ENCODE measurements around the gene MYO7A.

GRCh38 chr11:77223797-77224196, 95.8 kb downstream of the MYO7A start:
- TF ChIP-seq CREB1 (IDR thresholded peaks at IDR 0.05) (no peak), BCL11A (IDR thresholded peaks at IDR 0.05; ENCODE audit: low read depth in 2 of 2, low read length in 2 of 2) (no peak), CHD1 (IDR thresholded peaks at IDR 0.05; ENCODE audit: low read depth, low read length) (no peak), CTCF (IDR thresholded peaks at IDR 0.05; ENCODE audit: control extremely low read depth in 1 of 3, insufficient read depth in 1 of 3, low read depth in 1 of 3, low read length in 3 of 3) (no peak), POLR2A (IDR thresholded peaks at IDR 0.05; ENCODE audit: control extremely low read depth in 1 of 2, low read depth in 2 of 2, low read length in 2 of 2) (no peak), E2F6 (IDR thresholded peaks at IDR 0.05) (no peak), BRCA1 (IDR thresholded peaks at IDR 0.05; ENCODE audit: low read depth, low read length) (no peak), BACH1 (IDR thresholded peaks at IDR 0.05; ENCODE audit: low read length) (no peak), JUN (IDR thresholded peaks at IDR 0.05; ENCODE audit: low read depth, low read length) (no peak), POLR2AphosphoS5 (IDR thresholded peaks at IDR 0.05; ENCODE audit: low read depth, low read length) (no peak)
